IMR-90 (cell line): ENCODE data around the gene KLRF2. TPM values are rescaled to one million over a fixed set of nuclear protein-coding genes. Genes with fewer than 3 reads are reported as not detected.

Experiments
- ATAC-seq: fragments of 200-7000 bp; cut with Tn5 transposase; 2 replicates; pipeline ENCODE4 v1.9.1; 2020; ENCODE audit warnings: low read depth, mild to moderate bottlenecking, moderate library complexity
- BruUV-seq: library from RNA; stranded (reverse); fragments of 400-500 nt; replicated peaks from 2 replicates; lab custom pipeline; 2021; lab: Mats Ljungman, UMichigan
- CTCF ChIA-PET: fragments of 300-600 bp; formaldehyde crosslinking; extraction: SDS; loops from one replicate; lab custom pipeline; 2021; ENCODE audit warnings: antibody characterized with exemption; lab: Yijun Ruan, JAX
- POLR2A ChIA-PET: fragments of 300-600 bp; sonication (Branson Sonifier 250); formaldehyde crosslinking; loops from one replicate; lab custom pipeline; 2022; ENCODE audit warnings: antibody characterized with exemption; ENCODE audit not compliant: unreplicated experiment; lab: Charles Lee
- DNase-seq: peaks from one replicate; pipeline ENCODE4 v3.0.0; 2013
- H2AFZ ChIP-seq: replicated peaks from 2 replicates; pipeline ENCODE3; 2013; ENCODE audit warnings: low read length, mild to moderate bottlenecking; ENCODE audit not compliant: poor library complexity
- H2AK5ac ChIP-seq: 2 replicates; pipeline ENCODE4 v1.6.1; 2013; ENCODE audit warnings: low read depth, low read length, inconsistent platforms
- H2AK9ac ChIP-seq: replicated peaks from 2 replicates; pipeline ENCODE3; 2013; ENCODE audit warnings: mild to moderate bottlenecking, low read depth, low read length, moderate library complexity; ENCODE audit not compliant: poor library complexity
- H2BK120ac ChIP-seq: 2 replicates; pipeline ENCODE4 v1.6.1; 2013; ENCODE audit warnings: low read depth, low read length, inconsistent platforms
- H2BK15ac ChIP-seq: 3 replicates; pipeline ENCODE4 v1.6.1; 2013; ENCODE audit warnings: low read depth, low read length, inconsistent platforms
- H2BK20ac ChIP-seq: 2 replicates; pipeline ENCODE4 v1.6.1; 2013; ENCODE audit warnings: low read depth, mild to moderate bottlenecking, inconsistent platforms, low read length, moderate library complexity
- H2BK5ac ChIP-seq: 2 replicates; pipeline ENCODE4 v1.6.1; 2013; ENCODE audit warnings: mild to moderate bottlenecking, low read depth, low read length, inconsistent platforms; ENCODE audit not compliant: poor library complexity, severe bottlenecking
- H3K14ac ChIP-seq: replicated peaks from 2 replicates; pipeline ENCODE4 v1.6.1; 2013; ENCODE audit warnings: low read depth, low read length, inconsistent platforms
- H3K18ac ChIP-seq: 2 replicates; pipeline ENCODE4 v1.6.1; 2013; ENCODE audit warnings: low read depth, low read length, control low read depth
- H3K23ac ChIP-seq: 2 replicates; pipeline ENCODE4 v1.6.1; 2013; ENCODE audit warnings: low read depth, low read length, inconsistent platforms
- H3K27ac ChIP-seq: 2 replicates; pipeline ENCODE4 v1.5.1; 2013; ENCODE audit warnings: mild to moderate bottlenecking, control low read depth, low read length; ENCODE audit not compliant: insufficient read depth
- H3K27me3 ChIP-seq: 2 replicates; pipeline ENCODE4 v1.6.1; 2013; ENCODE audit warnings: low read length; ENCODE audit not compliant: control insufficient read depth, insufficient read depth
- H3K36me3 ChIP-seq: 2 replicates; pipeline ENCODE4 v1.6.1; 2013; ENCODE audit warnings: low read length, mixed read lengths; ENCODE audit not compliant: control insufficient read depth, insufficient read depth
- H3K4ac ChIP-seq: 2 replicates; pipeline ENCODE4 v1.6.1; 2013; ENCODE audit warnings: low read depth, low read length, inconsistent platforms
- H3K4me1 ChIP-seq: 2 replicates; pipeline ENCODE4 v1.6.1; 2013; ENCODE audit warnings: low read length, mixed read lengths; ENCODE audit not compliant: control insufficient read depth, insufficient read depth
- H3K4me2 ChIP-seq: 2 replicates; pipeline ENCODE4 v1.6.1; 2013; ENCODE audit warnings: low read depth, mild to moderate bottlenecking, control low read depth, low read length, moderate library complexity
- H3K4me3 ChIP-seq: 2 replicates; pipeline ENCODE4 v1.5.1; 2013; ENCODE audit warnings: low read depth, mild to moderate bottlenecking, control low read depth, low read length, moderate library complexity; ENCODE audit not compliant: insufficient read depth
- H3K56ac ChIP-seq: 2 replicates; pipeline ENCODE4 v1.6.1; 2013; ENCODE audit warnings: low read length, inconsistent platforms; ENCODE audit not compliant: insufficient read depth; ENCODE audit errors: extremely low read depth
- H3K79me1 ChIP-seq, 2 experiments: 2 replicates each; pipeline ENCODE4 v1.6.1; 2013; ENCODE audit warnings: low read length in 2 of 2, inconsistent platforms in 1 of 2, low read depth in 1 of 2
- H3K9ac ChIP-seq: 2 replicates; pipeline ENCODE4 v1.6.1; 2013; ENCODE audit warnings: low read depth, low read length, control low read depth
- H3K9me1 ChIP-seq: 2 replicates; pipeline ENCODE4 v1.6.1; 2013; ENCODE audit warnings: low read length, inconsistent platforms; ENCODE audit not compliant: insufficient read depth
- H3K9me3 ChIP-seq: 2 replicates; pipeline ENCODE4 v1.6.1; 2013; ENCODE audit warnings: low read length; ENCODE audit not compliant: control insufficient read depth, insufficient read depth
- H4K20me1 ChIP-seq: 2 replicates; pipeline ENCODE4 v1.6.1; 2013; ENCODE audit warnings: low read length, inconsistent platforms; ENCODE audit not compliant: insufficient read depth
- H4K5ac ChIP-seq: 2 replicates; pipeline ENCODE4 v1.6.1; 2013; ENCODE audit warnings: mild to moderate bottlenecking, low read depth, low read length, control low read depth
- H4K8ac ChIP-seq, 2 experiments: 2 replicates each; pipeline ENCODE4 v1.6.1; 2013; ENCODE audit warnings: low read depth in 2 of 2, low read length in 2 of 2, control low read depth in 1 of 2, inconsistent platforms in 1 of 2
- H4K91ac ChIP-seq: 2 replicates; pipeline ENCODE4 v1.6.1; 2013; ENCODE audit warnings: low read depth, low read length, inconsistent platforms; ENCODE audit not compliant: insufficient read depth
- BHLHE40 ChIP-seq: fragments of 150-350 bp; IDR thresholded peaks from 2 replicates; pipeline ENCODE4 v1.6.1; 2016; ENCODE audit warnings: mild to moderate bottlenecking, low read depth, low read length
- ELK1 ChIP-seq: fragments of 150-350 bp; IDR thresholded peaks from 2 replicates; pipeline ENCODE4 v1.6.1; 2016; ENCODE audit warnings: low read depth, mild to moderate bottlenecking, low read length, moderate library complexity, borderline replicate concordance
- FOS ChIP-seq: fragments of 150-350 bp; IDR thresholded peaks from 2 replicates; pipeline ENCODE4 v1.6.1; 2016; ENCODE audit warnings: low read depth, low read length
- MAFK ChIP-seq: IDR thresholded peaks from 2 replicates; pipeline ENCODE4 v1.6.1; 2012; ENCODE audit warnings: low read depth, low read length, improper control_type of control experiment
- WGBS, 2 experiments: methylation state at CpG; one replicate each; pipeline versions ENCODE4 v1.1.5 to v1.1.7; 2013; ENCODE audit warnings: missing lambda C conversion rate in 2 of 2; ENCODE audit not compliant: insufficient read length in 1 of 2; ENCODE audit errors: extremely low coverage in 2 of 2; 5-methylcytosine and 5-hydroxymethylcytosine counted together
- dilution Hi-C: fragments of 300-500 bp; cut with HindIII; formaldehyde crosslinking; loops from one replicate; pipeline ENCODE4 v1.14.3; 2018; ENCODE audit warnings: low sequenced_read_pairs; ENCODE audit not compliant: unreplicated experiment
- in situ Hi-C: fragments of 300-500 bp; cut with MboI; formaldehyde crosslinking; loops from 3 replicates; pipeline ENCODE4 v1.14.3; 2019; ENCODE audit warnings: low sequenced_read_pairs, inconsistent platforms, mixed read lengths
- intact Hi-C: fragments of 100-400 bp; cut with micrococcal nuclease; formaldehyde crosslinking; loops from 2 replicates; pipeline ENCODE4 v1.10.0; 2022
- polyA plus RNA-seq, 3 experiments: library from polyadenylated mRNA; depleted of rRNA; stranded (reverse); fragments of >200 nt; gene quantifications; 2 replicates each; pipeline ENCODE4 v1.2.3, GENCODE V29; 2012; ENCODE audit warnings: low replicate concordance in 1 of 3
- total RNA-seq: library from RNA; depleted of rRNA; stranded (reverse); fragments of >200 nt; gene quantifications from 2 replicates; pipeline ENCODE4 v1.2.3, GENCODE V29; 2012

Gene KLRF2
- total and polyA plus RNA-seq, 2 of the 4 experiments (the other 2 are of a cell fraction): not detected

- no peak for TF ChIP-seq ELK1
Measured at GRCh38 chr12:9869307-9870161, 11.8 kb upstream of the KLRF2 start, which contains the start of gene CLEC2B (continued).

GRCh38 chr12:9870286-9870866, 10.9 kb upstream of the KLRF2 start:
- Histone ChIP-seq H3K27ac (peak overlapping the region; percentile 48; the same call in 1 of the 2 replicates), H3K9ac (no peak overlapping the region), H3K36me3 (no peaks in the 10 kb centered on the region), H3K4me3 (no peak overlapping the region), H2AK5ac (0 out of 2 replicates have a peak overlapping the region, but pooled peaks have one; percentile 6), H3K4me2 (peak overlapping the region; percentile 99; the same call in 1 of the 2 replicates), H3K4ac (no peak overlapping the region), H3K14ac (no peak overlapping the region), H4K5ac (peak overlapping the region; percentile 3; the same call in 1 of the 2 replicates), H4K20me1 (no peaks in the 10 kb centered on the region), H2AFZ (no peak overlapping the region), H3K9me3 (no peaks in the 10 kb centered on the region), H3K23ac (no peak overlapping the region), H3K9me1 (no peaks in the 10 kb centered on the region), H3K18ac (peak overlapping the region; percentile 22), H4K8ac (peak overlapping the region in 1 of 2 experiments; percentile 16; a peak in 2 of 4 replicates), H2BK5ac (peak overlapping the region; percentile 92), H2BK15ac (no peak overlapping the region; the same call in 2 of the 3 replicates), H4K91ac (no peak overlapping the region), H3K4me1 (peaks cover 2% of the 10 kb centered on the region; the same call in 1 of the 2 replicates), H2BK20ac (no peak overlapping the region), H3K79me1 (no peaks in the 10 kb centered on the region), H3K27me3 (no peaks in the 10 kb centered on the region), H2AK9ac (no peak overlapping the region), H3K56ac (no peak overlapping the region), H2BK120ac (peak overlapping the region; percentile 25; the same call in 1 of the 2 replicates)
- BruUV-seq: no TSS peak
- WGBS, 2 experiments: no CpG with 5 or more reads among the region's 2 CpGs
- DNase-seq (no peak), ATAC-seq (0 out of 2 replicates have a peak, but pooled peaks have one; percentile 15)
- in situ Hi-C loops: no loop called here
- dilution Hi-C loops: no loop called here
- POLR2A ChIA-PET: no interaction called here
- TF ChIP-seq FOS (no peak), MAFK (peak; percentile 65), BHLHE40 (no peak)
- CTCF ChIA-PET: no interaction called here
- intact Hi-C loops: no loop called here
